HG03097 (cell line): ENCODE results near the gene ABCD2.
"Not testable (repeated sequence)": the region's sequence is repeated elsewhere in the genome, so short reads cannot be mapped to it uniquely, and the experiment has no call there.

Experiments
- ATAC-seq: cut with Tn5 transposase; IDR thresholded peaks from one replicate; pipeline ENCODE4 v1.9.1; 2021; ENCODE audit not compliant: unreplicated experiment, low FRiP score

The ABCD2 gene

GRCh38 chr12:39544211-39544610, 75.4 kb downstream of the ABCD2 start:
- not testable (repeated sequence) for ATAC-seq

GRCh38 chr12:39541471-39541870, 78.1 kb downstream of the ABCD2 start:
- ATAC-seq, result no peak

- ATAC-seq, result no peak
These were observed 80.9 kb downstream of the ABCD2 start for GRCh38 chr12:39538679-39539104.

GRCh38 chr12:39533951-39534350, 85.7 kb downstream of the ABCD2 start:
- no peak for ATAC-seq

GRCh38 chr12:39532448-39532847, 87.2 kb downstream of the ABCD2 start:
- no peak for ATAC-seq

- no peak for ATAC-seq
These were observed 92.6 kb downstream of the ABCD2 start for GRCh38 chr12:39526974-39527373.

GRCh38 chr12:39522167-39522566, 97.4 kb downstream of the ABCD2 start:
- not testable (repeated sequence) for ATAC-seq

- no peak for ATAC-seq
These were observed 109.6 kb downstream of the ABCD2 start for GRCh38 chr12:39510001-39510400.

GRCh38 chr12:39505554-39505953, 114.0 kb downstream of the ABCD2 start:
- ATAC-seq, result no peak

- ATAC-seq, result no peak
These were observed 114.6 kb downstream of the ABCD2 start for GRCh38 chr12:39505023-39505422.

- no peak for ATAC-seq
These were observed 116.2 kb downstream of the ABCD2 start for GRCh38 chr12:39503439-39503838.

GRCh38 chr12:39502726-39503125, 116.9 kb downstream of the ABCD2 start:
- ATAC-seq, result no peak
